ENCODE data around the gene PHLPP1. TPM values are rescaled to one million over a fixed set of nuclear protein-coding genes. Genes with fewer than 3 reads are reported as not detected.

PHLPP1 gene
- total and polyA plus RNA-seq, 3 experiments from 2014 or later = 0.93 to 14.8 (median 13.5) TPM

GRCh38 chr18:62935994-62936393 lies 220.7 kb downstream of the PHLPP1 start:
- H3K27me3 ChIP-seq (ENCODE audit: insufficient read depth, low read length, poor library complexity, severe bottlenecking) = no peaks in the 10 kb centered on the region
- no peaks in the 10 kb centered on the region for H3K36me3 ChIP-seq (ENCODE audit: insufficient read depth, low read length)
- H3K4me3 Mint-ChIP-seq = no peak overlapping the region
- no peak for DNase-seq
- H3K27ac ChIP-seq (ENCODE audit: low read depth, low read length) = no peak overlapping the region
- no peaks in the 10 kb centered on the region for H3K4me1 ChIP-seq (ENCODE audit: insufficient read depth, low read length)
- CTCF ChIA-PET = no interaction called here
- peak overlapping the region in 1 of 8 donors; percentile 11 for H3K27ac Mint-ChIP-seq
- H3K36me3 Mint-ChIP-seq = peaks cover 2 to 17% (median 2%) of the 10 kb centered on the region in 3 donors
- peaks cover 4 to 18% (median 12%) of the 10 kb centered on the region in 5 donors for H3K9me3 Mint-ChIP-seq
- POLR2A ChIA-PET = no interaction called here
- H3K9me3 ChIP-seq (ENCODE audit: low read length) = no peaks in the 10 kb centered on the region
- peaks cover 0 to 3% (median 0%) of the 10 kb centered on the region in 3 donors for H3K4me1 Mint-ChIP-seq
- no peaks in the 10 kb centered on the region for H3K27me3 Mint-ChIP-seq
- no peak overlapping the region for H3K4me3 ChIP-seq (ENCODE audit: low read length)

DNA sequence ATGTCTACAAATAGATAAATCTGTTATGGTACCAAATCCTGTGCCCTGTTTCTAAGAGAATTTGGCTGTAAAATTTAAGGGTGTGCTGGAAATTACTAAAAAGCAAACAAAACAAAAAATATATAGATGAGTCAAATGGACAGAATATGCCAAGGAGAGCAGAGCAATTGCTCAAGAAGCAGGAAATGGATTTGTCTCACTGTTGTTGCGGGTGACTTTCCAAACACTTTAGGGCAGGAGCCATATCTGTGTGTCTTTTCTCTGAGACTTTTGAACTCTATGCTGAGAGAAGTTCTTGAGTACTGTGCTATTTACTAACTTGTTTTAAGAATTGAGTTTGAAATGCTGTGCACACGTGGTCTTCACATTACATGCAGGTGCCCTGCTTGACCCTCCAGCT lies 221.7 kb downstream of the PHLPP1 start:
- Histone ChIP-seq H3K27ac (ENCODE audit: low read depth, low read length) (no peak overlapping the region), H3K4me3 (ENCODE audit: low read length) (no peak overlapping the region), H3K27me3 (ENCODE audit: insufficient read depth, low read length, poor library complexity, severe bottlenecking) (no peaks in the 10 kb centered on the region), H3K4me1 (ENCODE audit: insufficient read depth, low read length) (no peaks in the 10 kb centered on the region), H3K9me3 (ENCODE audit: low read length) (no peaks in the 10 kb centered on the region), H3K36me3 (ENCODE audit: insufficient read depth, low read length) (no peaks in the 10 kb centered on the region)
- Mint-ChIP-seq H3K9me3 (peaks cover 0 to 11% (median 5%) of the 10 kb centered on the region in 5 donors), H3K4me3 (no peak overlapping the region), H3K27me3 (no peaks in the 10 kb centered on the region), H3K4me1 (peaks cover 0 to 3% (median 0%) of the 10 kb centered on the region in 3 donors), H3K36me3 (peaks cover 6 to 9% (median 7%) of the 10 kb centered on the region in 3 donors), H3K27ac (no peak overlapping the region)
- no peak for DNase-seq
- POLR2A ChIA-PET = no interaction called here
- CTCF ChIA-PET = no interaction called here

GRCh38 chr18:62938006-62938405 lies 222.7 kb downstream of the PHLPP1 start:
- H3K36me3 ChIP-seq (ENCODE audit: insufficient read depth, low read length) = no peaks in the 10 kb centered on the region
- H3K27ac Mint-ChIP-seq = peak overlapping the region in 1 of 8 donors; percentile 2
- no peak for DNase-seq
- ChIA-PET CTCF (no interaction called here), POLR2A (no interaction called here)
- no peak overlapping the region for H3K4me3 ChIP-seq (ENCODE audit: low read length)
- no peaks in the 10 kb centered on the region for H3K9me3 ChIP-seq (ENCODE audit: low read length)
- no peak overlapping the region for H3K4me3 Mint-ChIP-seq
- H3K27me3 Mint-ChIP-seq = no peaks in the 10 kb centered on the region
- H3K4me1 ChIP-seq (ENCODE audit: insufficient read depth, low read length) = no peaks in the 10 kb centered on the region
- H3K27ac ChIP-seq (ENCODE audit: low read depth, low read length) = no peak overlapping the region
- H3K9me3 Mint-ChIP-seq = peaks cover 0 to 5% (median 0%) of the 10 kb centered on the region in 5 donors
- H3K4me1 Mint-ChIP-seq = peaks cover 0 to 3% (median 0%) of the 10 kb centered on the region in 3 donors
- peaks cover 6 to 11% (median 9%) of the 10 kb centered on the region in 3 donors for H3K36me3 Mint-ChIP-seq
- no peaks in the 10 kb centered on the region for H3K27me3 ChIP-seq (ENCODE audit: insufficient read depth, low read length, poor library complexity, severe bottlenecking)

GRCh38 chr18:62938487-62938886 lies 223.1 kb downstream of the PHLPP1 start:
- Histone ChIP-seq H3K27me3 (ENCODE audit: insufficient read depth, low read length, poor library complexity, severe bottlenecking) (no peaks in the 10 kb centered on the region), H3K9me3 (ENCODE audit: low read length) (no peaks in the 10 kb centered on the region), H3K36me3 (ENCODE audit: insufficient read depth, low read length) (no peaks in the 10 kb centered on the region), H3K4me3 (ENCODE audit: low read length) (no peak overlapping the region), H3K4me1 (ENCODE audit: insufficient read depth, low read length) (no peaks in the 10 kb centered on the region), H3K27ac (ENCODE audit: low read depth, low read length) (no peak overlapping the region)
- DNase-seq = no peak
- Mint-ChIP-seq H3K27ac (no peak overlapping the region), H3K4me1 (peaks cover 0 to 3% (median 0%) of the 10 kb centered on the region in 3 donors), H3K4me3 (no peak overlapping the region), H3K36me3 (peaks cover 6 to 15% (median 8%) of the 10 kb centered on the region in 3 donors), H3K9me3 (peaks cover 0 to 4% (median 0%) of the 10 kb centered on the region in 5 donors), H3K27me3 (no peaks in the 10 kb centered on the region)
- ChIA-PET POLR2A (no interaction called here), CTCF (no interaction called here)

GRCh38 chr18:62939433-62939832 lies 224.1 kb downstream of the PHLPP1 start:
- Histone ChIP-seq H3K4me1 (ENCODE audit: insufficient read depth, low read length) (no peaks in the 10 kb centered on the region), H3K27ac (ENCODE audit: low read depth, low read length) (no peak overlapping the region), H3K36me3 (ENCODE audit: insufficient read depth, low read length) (no peaks in the 10 kb centered on the region), H3K9me3 (ENCODE audit: low read length) (no peaks in the 10 kb centered on the region), H3K4me3 (ENCODE audit: low read length) (no peak overlapping the region), H3K27me3 (ENCODE audit: insufficient read depth, low read length, poor library complexity, severe bottlenecking) (no peaks in the 10 kb centered on the region)
- Mint-ChIP-seq H3K4me1 (peaks cover 0 to 3% (median 0%) of the 10 kb centered on the region in 3 donors), H3K4me3 (no peak overlapping the region), H3K27me3 (no peaks in the 10 kb centered on the region), H3K27ac (no peak overlapping the region), H3K36me3 (peaks cover 0 to 15% (median 6%) of the 10 kb centered on the region in 3 donors), H3K9me3 (no peaks in the 10 kb centered on the region)
- DNase-seq = no peak
- CTCF ChIA-PET = no interaction called here
- POLR2A ChIA-PET = no interaction called here

DNA sequence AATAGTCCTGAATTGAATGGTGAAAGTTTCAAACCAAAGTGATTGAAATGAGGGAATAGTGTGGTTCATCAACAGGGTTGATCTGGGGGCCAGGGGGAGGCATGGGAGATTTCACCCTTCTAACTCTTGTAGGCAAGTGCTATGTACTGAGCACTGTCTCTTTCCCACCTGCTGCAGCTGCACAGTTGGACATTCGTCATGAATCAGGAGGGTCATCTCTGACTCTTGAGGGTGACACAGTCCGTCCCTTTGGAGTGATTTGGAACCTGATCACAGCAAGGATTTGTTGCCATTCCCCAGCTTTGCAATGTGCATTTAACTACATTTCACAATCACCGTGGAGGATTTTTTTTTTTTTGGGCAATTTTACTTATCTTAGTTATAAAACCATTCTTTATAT lies 224.6 kb downstream of the PHLPP1 start:
- Mint-ChIP-seq H3K4me1 (peaks cover 0 to 3% (median 0%) of the 10 kb centered on the region in 3 donors), H3K4me3 (no peak overlapping the region), H3K27me3 (no peaks in the 10 kb centered on the region), H3K27ac (no peak overlapping the region), H3K36me3 (peaks cover 0 to 17% (median 6%) of the 10 kb centered on the region in 3 donors), H3K9me3 (no peaks in the 10 kb centered on the region)
- H3K36me3 ChIP-seq (ENCODE audit: insufficient read depth, low read length) = no peaks in the 10 kb centered on the region
- no peak for DNase-seq
- no peaks in the 10 kb centered on the region for H3K9me3 ChIP-seq (ENCODE audit: low read length)
- no peak overlapping the region for H3K4me3 ChIP-seq (ENCODE audit: low read length)
- ChIA-PET POLR2A (no interaction called here), CTCF (no interaction called here)
- no peaks in the 10 kb centered on the region for H3K4me1 ChIP-seq (ENCODE audit: insufficient read depth, low read length)
- H3K27ac ChIP-seq (ENCODE audit: low read depth, low read length) = no peak overlapping the region
- no peaks in the 10 kb centered on the region for H3K27me3 ChIP-seq (ENCODE audit: insufficient read depth, low read length, poor library complexity, severe bottlenecking)

GRCh38 chr18:62942578-62942977 lies 227.2 kb downstream of the PHLPP1 start:
- H3K27ac Mint-ChIP-seq = no peak overlapping the region
- H3K27me3 ChIP-seq (ENCODE audit: insufficient read depth, low read length, poor library complexity, severe bottlenecking) = no peaks in the 10 kb centered on the region
- CTCF ChIA-PET = no interaction called here
- no peaks in the 10 kb centered on the region for H3K9me3 Mint-ChIP-seq
- no peaks in the 10 kb centered on the region for H3K27me3 Mint-ChIP-seq
- no peak for DNase-seq
- H3K4me3 Mint-ChIP-seq = no peak overlapping the region
- no peak overlapping the region for H3K27ac ChIP-seq (ENCODE audit: low read depth, low read length)
- POLR2A ChIA-PET = interaction anchor here (0.6 kb wide), 1 partner anchor 227 kb away, joined by 3 read pairs; the partner anchor contains the start of gene PHLPP1
- H3K36me3 Mint-ChIP-seq = peaks cover 7 to 31% (median 12%) of the 10 kb centered on the region in 3 donors
- H3K4me1 Mint-ChIP-seq = peaks cover 0 to 3% (median 0%) of the 10 kb centered on the region in 3 donors
- no peaks in the 10 kb centered on the region for H3K9me3 ChIP-seq (ENCODE audit: low read length)
- H3K4me3 ChIP-seq (ENCODE audit: low read length) = no peak overlapping the region
- H3K4me1 ChIP-seq (ENCODE audit: insufficient read depth, low read length) = no peaks in the 10 kb centered on the region
- no peaks in the 10 kb centered on the region for H3K36me3 ChIP-seq (ENCODE audit: insufficient read depth, low read length)

DNA sequence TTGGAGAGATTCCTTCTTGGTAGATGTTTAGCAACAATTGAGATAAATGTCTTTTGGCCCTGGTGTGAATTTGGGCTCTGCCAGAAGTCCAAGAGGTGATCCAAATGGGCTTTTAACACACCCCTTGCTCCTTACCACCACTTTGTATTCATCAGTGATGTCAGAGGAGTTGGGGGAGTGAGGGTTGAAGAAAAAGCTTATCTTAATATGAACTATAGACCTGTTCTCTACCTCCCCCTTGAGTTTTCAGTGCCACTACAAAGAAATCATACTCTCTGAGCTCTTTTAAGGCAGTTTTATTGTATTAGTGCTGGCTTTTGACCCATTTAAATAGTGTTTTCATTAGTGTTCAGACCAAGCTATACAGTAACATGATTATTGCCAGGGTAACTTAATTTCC lies 229.1 kb downstream of the PHLPP1 start:
- peaks cover 7 to 33% (median 15%) of the 10 kb centered on the region in 3 donors for H3K36me3 Mint-ChIP-seq
- ChIA-PET POLR2A (no interaction called here), CTCF (no interaction called here)

More for the DNA sequence above, 229.1 kb downstream of the PHLPP1 start:
- Mint-ChIP-seq H3K4me1 (no peaks in the 10 kb centered on the region), H3K27ac (no peak overlapping the region), H3K27me3 (no peaks in the 10 kb centered on the region), H3K4me3 (no peak overlapping the region), H3K9me3 (no peaks in the 10 kb centered on the region)
- Histone ChIP-seq H3K9me3 (ENCODE audit: low read length) (no peaks in the 10 kb centered on the region), H3K4me1 (ENCODE audit: insufficient read depth, low read length) (no peaks in the 10 kb centered on the region), H3K36me3 (ENCODE audit: insufficient read depth, low read length) (no peaks in the 10 kb centered on the region), H3K27me3 (ENCODE audit: insufficient read depth, low read length, poor library complexity, severe bottlenecking) (no peaks in the 10 kb centered on the region), H3K27ac (ENCODE audit: low read depth, low read length) (no peak overlapping the region), H3K4me3 (ENCODE audit: low read length) (no peak overlapping the region)
- DNase-seq = no peak
